ENCODE measurements around the gene CACNA2D2.

Gene CACNA2D2

DNA sequence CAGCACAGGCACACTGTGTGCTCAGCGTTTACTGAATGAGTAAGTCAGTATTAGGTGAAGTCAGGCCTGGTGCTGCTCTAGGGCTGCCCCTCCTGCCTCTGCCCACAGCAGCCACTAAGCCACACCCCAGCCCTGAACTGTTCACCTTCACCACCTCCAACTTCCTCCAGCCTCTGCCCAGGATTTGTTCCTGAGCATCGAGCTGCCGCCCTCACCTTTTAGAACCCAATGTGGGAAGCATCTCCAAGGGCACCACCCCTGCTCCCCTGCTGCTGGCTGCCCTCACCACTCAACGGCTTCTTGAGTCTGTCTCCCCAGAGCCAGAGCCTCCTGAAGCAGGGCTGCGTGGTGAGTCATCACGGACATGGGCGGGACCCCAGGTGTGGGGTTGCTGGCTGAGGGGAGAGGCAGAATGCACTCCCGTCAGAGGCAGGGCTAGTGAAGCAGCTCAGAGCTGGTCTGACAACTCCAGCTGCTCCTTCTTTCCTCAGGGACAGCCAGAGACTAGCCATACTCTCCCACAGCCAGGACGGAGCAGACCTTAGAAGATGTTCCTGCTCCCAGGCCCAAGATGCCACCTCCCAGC lies 186.7 kb downstream of the CACNA2D2 start (continued):
- TF ChIP-seq, protein P1, sequence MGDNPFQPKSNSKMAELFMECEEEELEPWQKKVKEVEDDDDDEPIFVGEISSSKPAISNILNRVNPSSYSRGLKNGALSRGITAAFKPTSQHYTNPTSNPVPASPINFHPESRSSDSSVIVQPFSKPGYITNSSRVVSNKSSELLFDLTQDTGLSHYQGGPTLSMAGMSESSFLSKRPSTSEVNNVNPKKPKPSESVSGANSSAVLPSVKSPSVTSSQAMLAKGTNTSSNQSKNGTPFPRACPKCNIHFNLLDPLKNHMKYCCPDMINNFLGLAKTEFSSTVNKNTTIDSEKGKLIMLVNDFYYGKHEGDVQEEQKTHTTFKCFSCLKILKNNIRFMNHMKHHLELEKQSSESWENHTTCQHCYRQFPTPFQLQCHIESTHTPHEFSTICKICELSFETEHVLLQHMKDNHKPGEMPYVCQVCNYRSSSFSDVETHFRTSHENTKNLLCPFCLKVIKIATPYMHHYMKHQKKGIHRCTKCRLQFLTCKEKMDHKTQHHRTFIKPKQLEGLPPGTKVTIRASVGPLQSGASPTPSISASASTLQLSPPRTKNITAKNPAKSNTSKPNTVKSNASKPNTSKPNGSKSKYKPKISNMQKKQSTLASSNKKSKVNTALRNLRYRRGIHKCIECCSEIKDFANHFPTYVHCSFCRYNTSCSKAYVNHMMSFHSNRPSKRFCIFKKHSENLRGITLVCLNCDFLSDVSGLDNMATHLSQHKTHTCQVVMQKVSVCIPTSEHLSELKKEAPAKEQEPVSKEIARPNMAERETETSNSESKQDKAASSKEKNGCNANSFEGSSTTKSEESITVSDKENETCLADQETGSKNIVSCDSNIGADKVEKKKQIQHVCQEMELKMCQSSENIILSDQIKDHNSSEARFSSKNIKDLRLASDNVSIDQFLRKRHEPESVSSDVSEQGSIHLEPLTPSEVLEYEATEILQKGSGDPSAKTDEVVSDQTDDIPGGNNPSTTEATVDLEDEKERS (tag by site-specific recombination; IDR thresholded peaks at IDR 0.05), result no peak
- TF ChIP-seq, protein P2, sequence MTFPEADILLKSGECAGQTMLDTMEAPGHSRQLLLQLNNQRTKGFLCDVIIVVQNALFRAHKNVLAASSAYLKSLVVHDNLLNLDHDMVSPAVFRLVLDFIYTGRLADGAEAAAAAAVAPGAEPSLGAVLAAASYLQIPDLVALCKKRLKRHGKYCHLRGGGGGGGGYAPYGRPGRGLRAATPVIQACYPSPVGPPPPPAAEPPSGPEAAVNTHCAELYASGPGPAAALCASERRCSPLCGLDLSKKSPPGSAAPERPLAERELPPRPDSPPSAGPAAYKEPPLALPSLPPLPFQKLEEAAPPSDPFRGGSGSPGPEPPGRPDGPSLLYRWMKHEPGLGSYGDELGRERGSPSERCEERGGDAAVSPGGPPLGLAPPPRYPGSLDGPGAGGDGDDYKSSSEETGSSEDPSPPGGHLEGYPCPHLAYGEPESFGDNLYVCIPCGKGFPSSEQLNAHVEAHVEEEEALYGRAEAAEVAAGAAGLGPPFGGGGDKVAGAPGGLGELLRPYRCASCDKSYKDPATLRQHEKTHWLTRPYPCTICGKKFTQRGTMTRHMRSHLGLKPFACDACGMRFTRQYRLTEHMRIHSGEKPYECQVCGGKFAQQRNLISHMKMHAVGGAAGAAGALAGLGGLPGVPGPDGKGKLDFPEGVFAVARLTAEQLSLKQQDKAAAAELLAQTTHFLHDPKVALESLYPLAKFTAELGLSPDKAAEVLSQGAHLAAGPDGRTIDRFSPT (tag by site-specific recombination; IDR thresholded peaks at IDR 0.05), result peak; percentile 54; the same call in 1 of the 2 replicates
- TF ChIP-seq, protein P3, sequence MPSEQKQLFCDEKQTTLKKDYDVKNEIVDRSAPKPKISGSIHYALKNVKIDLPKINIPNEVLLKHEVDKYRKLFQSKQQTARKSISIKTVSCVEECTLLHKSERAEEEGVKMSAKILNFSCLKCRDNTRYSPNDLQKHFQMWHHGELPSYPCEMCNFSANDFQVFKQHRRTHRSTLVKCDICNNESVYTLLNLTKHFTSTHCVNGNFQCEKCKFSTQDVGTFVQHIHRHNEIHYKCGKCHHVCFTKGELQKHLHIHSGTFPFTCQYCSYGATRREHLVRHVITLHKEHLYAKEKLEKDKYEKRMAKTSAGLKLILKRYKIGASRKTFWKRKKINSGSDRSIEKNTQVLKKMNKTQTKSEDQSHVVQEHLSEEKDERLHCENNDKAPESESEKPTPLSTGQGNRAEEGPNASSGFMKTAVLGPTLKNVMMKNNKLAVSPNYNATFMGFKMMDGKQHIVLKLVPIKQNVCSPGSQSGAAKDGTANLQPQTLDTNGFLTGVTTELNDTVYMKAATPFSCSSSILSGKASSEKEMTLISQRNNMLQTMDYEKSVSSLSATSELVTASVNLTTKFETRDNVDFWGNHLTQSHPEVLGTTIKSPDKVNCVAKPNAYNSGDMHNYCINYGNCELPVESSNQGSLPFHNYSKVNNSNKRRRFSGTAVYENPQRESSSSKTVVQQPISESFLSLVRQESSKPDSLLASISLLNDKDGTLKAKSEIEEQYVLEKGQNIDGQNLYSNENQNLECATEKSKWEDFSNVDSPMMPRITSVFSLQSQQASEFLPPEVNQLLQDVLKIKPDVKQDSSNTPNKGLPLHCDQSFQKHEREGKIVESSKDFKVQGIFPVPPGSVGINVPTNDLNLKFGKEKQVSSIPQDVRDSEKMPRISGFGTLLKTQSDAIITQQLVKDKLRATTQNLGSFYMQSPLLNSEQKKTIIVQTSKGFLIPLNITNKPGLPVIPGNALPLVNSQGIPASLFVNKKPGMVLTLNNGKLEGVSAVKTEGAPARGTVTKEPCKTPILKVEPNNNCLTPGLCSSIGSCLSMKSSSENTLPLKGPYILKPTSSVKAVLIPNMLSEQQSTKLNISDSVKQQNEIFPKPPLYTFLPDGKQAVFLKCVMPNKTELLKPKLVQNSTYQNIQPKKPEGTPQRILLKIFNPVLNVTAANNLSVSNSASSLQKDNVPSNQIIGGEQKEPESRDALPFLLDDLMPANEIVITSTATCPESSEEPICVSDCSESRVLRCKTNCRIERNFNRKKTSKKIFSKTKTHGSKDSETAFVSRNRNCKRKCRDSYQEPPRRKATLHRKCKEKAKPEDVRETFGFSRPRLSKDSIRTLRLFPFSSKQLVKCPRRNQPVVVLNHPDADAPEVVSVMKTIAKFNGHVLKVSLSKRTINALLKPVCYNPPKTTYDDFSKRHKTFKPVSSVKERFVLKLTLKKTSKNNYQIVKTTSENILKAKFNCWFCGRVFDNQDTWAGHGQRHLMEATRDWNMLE (tag by site-specific recombination; conservative IDR thresholded peaks at IDR 0.05; ENCODE audit: low read depth), result no peak
- TF ChIP-seq ZNF223 (tag by site-specific recombination; IDR thresholded peaks at IDR 0.05) (no peak), ZNF785 (tag by site-specific recombination; IDR thresholded peaks at IDR 0.05) (no peak), ZNF391 (tag by site-specific recombination; IDR thresholded peaks at IDR 0.05; ENCODE audit: borderline replicate concordance, low read depth) (0 out of 2 replicates have a peak, but pooled peaks have one; percentile 18)
- TF ChIP-seq, protein P4, sequence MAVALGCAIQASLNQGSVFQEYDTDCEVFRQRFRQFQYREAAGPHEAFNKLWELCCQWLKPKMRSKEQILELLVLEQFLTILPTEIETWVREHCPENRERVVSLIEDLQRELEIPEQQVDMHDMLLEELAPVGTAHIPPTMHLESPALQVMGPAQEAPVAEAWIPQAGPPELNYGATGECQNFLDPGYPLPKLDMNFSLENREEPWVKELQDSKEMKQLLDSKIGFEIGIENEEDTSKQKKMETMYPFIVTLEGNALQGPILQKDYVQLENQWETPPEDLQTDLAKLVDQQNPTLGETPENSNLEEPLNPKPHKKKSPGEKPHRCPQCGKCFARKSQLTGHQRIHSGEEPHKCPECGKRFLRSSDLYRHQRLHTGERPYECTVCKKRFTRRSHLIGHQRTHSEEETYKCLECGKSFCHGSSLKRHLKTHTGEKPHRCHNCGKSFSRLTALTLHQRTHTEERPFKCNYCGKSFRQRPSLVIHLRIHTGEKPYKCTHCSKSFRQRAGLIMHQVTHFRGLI (tag by site-specific recombination; IDR thresholded peaks at IDR 0.05), result no peak

DNA sequence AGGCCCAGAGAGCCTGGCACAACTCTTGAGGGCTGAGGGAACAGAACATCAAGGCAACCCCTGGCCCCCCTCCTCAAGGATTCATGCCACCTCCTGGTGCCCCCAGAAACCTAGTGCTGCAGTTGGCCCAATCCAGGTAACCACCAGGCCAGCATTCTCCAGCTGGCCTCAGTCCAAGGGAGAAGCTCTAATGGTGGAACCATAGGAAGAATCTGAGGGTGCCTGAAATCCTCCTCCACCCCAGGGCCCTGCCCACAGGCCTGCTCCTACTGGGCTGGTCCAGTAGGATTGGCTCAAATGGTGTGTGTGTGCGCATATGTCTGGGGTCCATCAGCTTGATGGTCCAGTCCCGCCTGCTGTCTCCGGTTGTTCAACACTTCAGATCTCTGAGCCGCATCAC lies 188.6 kb downstream of the CACNA2D2 start:
- H3K4me3 ChIP-seq (ENCODE audit: low read depth, low read length), result no peak overlapping the region
- H3K27ac ChIP-seq (ENCODE audit: extremely low read depth, low read depth, low read length), result no peak overlapping the region
- ChIA-PET CTCF (no interaction called here), POLR2A (interaction anchor here (2.2 kb wide), 1 partner anchor 23 kb away, joined by 5 read pairs; no protein-coding TSS in a partner anchor)
- H3K9me3 ChIP-seq (ENCODE audit: control insufficient read depth, insufficient read depth, low read depth, low read length), result no peaks in the 10 kb centered on the region
- peaks cover 0 to 34% of the 10 kb centered on the region in 2 experiments; a peak in 1 of 3 replicates for H3K36me3 ChIP-seq (ENCODE audit: control insufficient read depth in 2 of 2, insufficient read depth in 1 of 2, low read length in 2 of 2)
- H3K4me1 ChIP-seq (ENCODE audit: control insufficient read depth, insufficient read depth, low read length), result peaks cover 7% of the 10 kb centered on the region; the same call in 1 of the 2 replicates
- TF ChIP-seq ZNF23 (tag by site-specific recombination; IDR thresholded peaks at IDR 0.05; ENCODE audit: borderline replicate concordance) (no peak), ZNF830 (tag by site-specific recombination; IDR thresholded peaks at IDR 0.05; ENCODE audit: low read depth) (no peak), YY2 (tag by site-specific recombination; IDR thresholded peaks at IDR 0.05) (no peak), ZNF707 (tag by site-specific recombination; IDR thresholded peaks at IDR 0.05) (no peak), ZNF624 (tag by site-specific recombination; IDR thresholded peaks at IDR 0.05) (no peak), ZNF112 (tag by site-specific recombination; IDR thresholded peaks at IDR 0.05) (no peak), ZFP3 (tag by site-specific recombination; IDR thresholded peaks at IDR 0.05; ENCODE audit: low read depth) (no peak), ZNF48 (tag by site-specific recombination; IDR thresholded peaks at IDR 0.05) (no peak), ZNF514 (tag by site-specific recombination; IDR thresholded peaks at IDR 0.05) (no peak)
- TF ChIP-seq, protein P5, sequence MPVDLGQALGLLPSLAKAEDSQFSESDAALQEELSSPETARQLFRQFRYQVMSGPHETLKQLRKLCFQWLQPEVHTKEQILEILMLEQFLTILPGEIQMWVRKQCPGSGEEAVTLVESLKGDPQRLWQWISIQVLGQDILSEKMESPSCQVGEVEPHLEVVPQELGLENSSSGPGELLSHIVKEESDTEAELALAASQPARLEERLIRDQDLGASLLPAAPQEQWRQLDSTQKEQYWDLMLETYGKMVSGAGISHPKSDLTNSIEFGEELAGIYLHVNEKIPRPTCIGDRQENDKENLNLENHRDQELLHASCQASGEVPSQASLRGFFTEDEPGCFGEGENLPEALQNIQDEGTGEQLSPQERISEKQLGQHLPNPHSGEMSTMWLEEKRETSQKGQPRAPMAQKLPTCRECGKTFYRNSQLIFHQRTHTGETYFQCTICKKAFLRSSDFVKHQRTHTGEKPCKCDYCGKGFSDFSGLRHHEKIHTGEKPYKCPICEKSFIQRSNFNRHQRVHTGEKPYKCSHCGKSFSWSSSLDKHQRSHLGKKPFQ (tag by site-specific recombination; IDR thresholded peaks at IDR 0.05), result no peak
- TF ChIP-seq, protein P6, sequence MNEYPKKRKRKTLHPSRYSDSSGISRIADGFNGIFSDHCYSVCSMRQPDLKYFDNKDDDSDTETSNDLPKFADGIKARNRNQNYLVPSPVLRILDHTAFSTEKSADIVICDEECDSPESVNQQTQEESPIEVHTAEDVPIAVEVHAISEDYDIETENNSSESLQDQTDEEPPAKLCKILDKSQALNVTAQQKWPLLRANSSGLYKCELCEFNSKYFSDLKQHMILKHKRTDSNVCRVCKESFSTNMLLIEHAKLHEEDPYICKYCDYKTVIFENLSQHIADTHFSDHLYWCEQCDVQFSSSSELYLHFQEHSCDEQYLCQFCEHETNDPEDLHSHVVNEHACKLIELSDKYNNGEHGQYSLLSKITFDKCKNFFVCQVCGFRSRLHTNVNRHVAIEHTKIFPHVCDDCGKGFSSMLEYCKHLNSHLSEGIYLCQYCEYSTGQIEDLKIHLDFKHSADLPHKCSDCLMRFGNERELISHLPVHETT (tag by site-specific recombination; IDR thresholded peaks at IDR 0.05), result no peak
- TF ChIP-seq, protein P4 (tag by site-specific recombination; IDR thresholded peaks at IDR 0.05), result no peak

All from HEK293 (cell line).